SK-N-SH (cell line): Measurements from ENCODE around the gene NBPF3. TPM values are rescaled to one million over a fixed set of nuclear protein-coding genes. Genes with fewer than 3 reads are reported as not detected.

Experiments used
- CTCF ChIA-PET: fragments of 300-600, 350-600 bp; formaldehyde crosslinking; extraction: SDS; loops from one replicate; lab custom pipeline; 2021; lab: Yijun Ruan, JAX
- POLR2A ChIA-PET: fragments of 350-600 bp; sonication (Branson Sonifier 250); formaldehyde crosslinking; extraction: SDS; loops from one replicate; lab custom pipeline; 2020; ENCODE audit warnings: antibody characterized with exemption, inconsistent platforms; lab: Yijun Ruan, JAX
- DNase-seq: peaks from one replicate; pipeline ENCODE4 v3.0.0; 2012
- H2AFZ ChIP-seq: fragments of 200-600 bp; sonication (generic); 2 replicates; pipeline ENCODE4 v1.8.1; 2016; ENCODE audit warnings: antibody characterized with exemption, mild to moderate bottlenecking, low read depth
- H3F3A ChIP-seq: fragments of 200-600 bp; sonication (generic); replicated peaks from 2 replicates; pipeline ENCODE3; 2016; ENCODE audit warnings: antibody characterized with exemption, mild to moderate bottlenecking; ENCODE audit not compliant: insufficient read depth
- H3K27ac ChIP-seq, 2 experiments: fragments of 200-500 bp in 1 of 2; fragments of 200-600 bp in 1 of 2; sonication (Bioruptor generic) in 1 of 2; sonication (generic), shearing (Covaris generic) in 1 of 2; 2 replicates each; pipeline versions ENCODE4 v1.5.1 to v1.6.1; 2014 to 2016; ENCODE audit warnings: low read depth in 2 of 2, inconsistent platforms in 1 of 2, low read length in 1 of 2, mild to moderate bottlenecking in 1 of 2, mixed read lengths in 1 of 2
- H3K27me3 ChIP-seq: fragments of 200-600 bp; sonication (generic), shearing (Covaris generic); 2 replicates; pipeline ENCODE4 v1.6.1; 2016; ENCODE audit warnings: mixed run types; ENCODE audit not compliant: insufficient read depth
- H3K36me3 ChIP-seq, 2 experiments: fragments of 200-500 bp in 1 of 2; fragments of 200-600 bp in 1 of 2; sonication (Bioruptor generic) in 1 of 2; sonication (generic) in 1 of 2; replicated peaks in 1 of 2; 2 replicates each; pipeline versions ENCODE3 to v1.5.1; 2014 to 2016; ENCODE audit warnings: low read length in 1 of 2, mild to moderate bottlenecking in 1 of 2; ENCODE audit not compliant: insufficient read depth in 2 of 2, control insufficient read depth in 1 of 2
- H3K4me1 ChIP-seq, 2 experiments: fragments of 200-500 bp in 1 of 2; fragments of 200-600 bp in 1 of 2; sonication (Bioruptor generic) in 1 of 2; sonication (generic), shearing (Covaris generic) in 1 of 2; 2 replicates each; pipeline versions ENCODE4 v1.5.1 to v1.6.1; 2014 to 2016; ENCODE audit warnings: low read depth in 1 of 2, low read length in 1 of 2, mixed run types in 1 of 2; ENCODE audit not compliant: insufficient read depth in 2 of 2, control insufficient read depth in 1 of 2
- H3K4me2 ChIP-seq: fragments of 200-600 bp; sonication (generic), shearing (Covaris generic); 2 replicates; pipeline ENCODE4 v1.6.1; 2017; ENCODE audit warnings: mixed run types
- H3K4me3 ChIP-seq, 2 experiments: fragments of 200-500 bp in 1 of 2; fragments of 200-600 bp in 1 of 2; sonication (Bioruptor generic) in 1 of 2; sonication (generic), shearing (Covaris generic) in 1 of 2; 2 replicates each; pipeline versions ENCODE4 v1.5.1 to v1.8.1; 2014 to 2016; ENCODE audit warnings: low read depth in 2 of 2, inconsistent platforms in 1 of 2, low read length in 1 of 2, mild to moderate bottlenecking in 1 of 2, mixed read lengths in 1 of 2, moderate library complexity in 1 of 2
- H3K79me2 ChIP-seq: fragments of 200-600 bp; sonication (generic); 2 replicates; pipeline ENCODE4 v1.8.1; 2017; ENCODE audit warnings: mild to moderate bottlenecking; ENCODE audit not compliant: insufficient read depth
- H3K9ac ChIP-seq: fragments of 200-600 bp; sonication (generic); 2 replicates; pipeline ENCODE4 v1.6.1; 2017; ENCODE audit warnings: mixed run types
- H3K9me2 ChIP-seq: fragments of 200-600 bp; sonication (generic); 2 replicates; pipeline ENCODE4 v1.6.1; 2017; ENCODE audit warnings: mixed run types
- H3K9me3 ChIP-seq: fragments of 200-600 bp; sonication (generic); 2 replicates; pipeline ENCODE4 v1.6.1; 2017; ENCODE audit warnings: mixed run types, mild to moderate bottlenecking, moderate library complexity
- H4K20me1 ChIP-seq: fragments of 200-600 bp; sonication (generic); 2 replicates; pipeline ENCODE4 v1.6.1; 2017; ENCODE audit warnings: mild to moderate bottlenecking, mixed run types; ENCODE audit not compliant: insufficient read depth
- CHD2 ChIP-seq: fragments of 150-350 bp; IDR thresholded peaks from 2 replicates; pipeline ENCODE4 v1.6.1; 2018; ENCODE audit warnings: low read length; ENCODE audit not compliant: partially characterized antibody
- ELF1 ChIP-seq: IDR thresholded peaks from 2 replicates; pipeline ENCODE4 v1.4.0; 2012
- EP300 ChIP-seq, 2 experiments: IDR thresholded peaks; 2 replicates each; pipeline versions ENCODE4 v1.4.0 to v1.6.1; 2012; ENCODE audit warnings: borderline replicate concordance in 1 of 2, low read depth in 1 of 2, low read length in 1 of 2
- EZH2phosphoT487 ChIP-seq: fragments of 200-600 bp; sonication (generic); IDR thresholded peaks from 2 replicates; pipeline ENCODE4 v1.6.1; 2017; ENCODE audit warnings: low read depth, mixed run types, mild to moderate bottlenecking, antibody characterized with exemption, moderate library complexity, borderline replicate concordance
- FOSL2 ChIP-seq: IDR thresholded peaks from 2 replicates; pipeline ENCODE4 v1.4.0; 2012; ENCODE audit warnings: low read depth, mild to moderate bottlenecking, moderate library complexity, borderline replicate concordance
- FOXM1 ChIP-seq: IDR thresholded peaks from 2 replicates; pipeline ENCODE4 v1.4.0; 2012; ENCODE audit warnings: low read depth, mild to moderate bottlenecking
- GATA2 ChIP-seq: sonication (generic); formaldehyde crosslinking; IDR thresholded peaks from 2 replicates; pipeline ENCODE4 v1.5.0; 2020; ENCODE audit warnings: mild to moderate bottlenecking, missing genetic modification reagents
- IRF3 ChIP-seq: fragments of 150-350 bp; IDR thresholded peaks from 2 replicates; pipeline ENCODE4 v1.6.1; 2016; ENCODE audit warnings: mild to moderate bottlenecking, low read depth, low read length
- NFIC ChIP-seq: IDR thresholded peaks from 2 replicates; pipeline ENCODE4 v1.4.0; 2012; ENCODE audit warnings: borderline replicate concordance
- PBX3 ChIP-seq: IDR thresholded peaks from 2 replicates; pipeline ENCODE4; 2012
- POLR2AphosphoS5 ChIP-seq: IDR thresholded peaks from 2 replicates; pipeline ENCODE4 v1.6.1; 2012; ENCODE audit warnings: low read depth, low read length
- RFX5 ChIP-seq: IDR thresholded peaks from 2 replicates; pipeline ENCODE4 v1.6.1; 2012; ENCODE audit warnings: mild to moderate bottlenecking, improper control_type of control experiment, low read length
- SIN3A ChIP-seq: IDR thresholded peaks from 2 replicates; pipeline ENCODE4 v1.6.1; 2012; ENCODE audit warnings: low read depth, mild to moderate bottlenecking, low read length, moderate library complexity, borderline replicate concordance
- SMC3 ChIP-seq: IDR thresholded peaks from 2 replicates; pipeline ENCODE4 v1.6.1; 2012; ENCODE audit warnings: low read depth, low read length, improper control_type of control experiment
- TAF1 ChIP-seq: IDR thresholded peaks from 2 replicates; pipeline ENCODE4 v1.6.1; 2012; ENCODE audit warnings: low read depth, mild to moderate bottlenecking, low read length, moderate library complexity, borderline replicate concordance
- TCF12 ChIP-seq: IDR thresholded peaks from 2 replicates; pipeline ENCODE4 v1.4.0; 2012
- USF2 ChIP-seq: fragments of 150-350 bp; IDR thresholded peaks from 2 replicates; pipeline ENCODE4 v1.6.1; 2017; ENCODE audit warnings: antibody characterized with exemption, low read length, low read depth, borderline replicate concordance
- YY1 ChIP-seq: IDR thresholded peaks from 2 replicates; pipeline ENCODE4 v1.4.0; 2012; ENCODE audit warnings: low read depth, mild to moderate bottlenecking
- WGBS: methylation state at CpG from one replicate; pipeline ENCODE4 v1.1.6; 2017; ENCODE audit warnings: low lambda C conversion rate; 5-methylcytosine and 5-hydroxymethylcytosine counted together
- polyA plus RNA-seq, 3 experiments: library from polyadenylated mRNA; depleted of rRNA; stranded (reverse); fragments of >200 nt; gene quantifications; 2 replicates each; pipeline ENCODE4 v1.2.3, GENCODE V29; 2012

Gene NBPF3
- polyA plus RNA-seq, 1 of the 3 experiments (the other 2 are of a cell fraction): 6.4 TPM

GRCh38 chr1:21496063-21496462, 56.1 kb downstream of the NBPF3 start:
- no peak overlapping the region for H3K4me2 ChIP-seq
- H3K4me3 ChIP-seq: no peak overlapping the region
- ChIA-PET CTCF (interaction anchor here (0.6 to 2.1 kb wide), 4 partner anchors 15 to 194 kb away, joined by 3 to 9 read pairs (median 7); no protein-coding TSS in a partner anchor), POLR2A (no interaction called here)
- H3K9ac ChIP-seq: no peak overlapping the region
- H4K20me1 ChIP-seq: no peaks in the 10 kb centered on the region
- peaks cover 10% of the 10 kb centered on the region; the same call in 1 of the 2 replicates for H3K27me3 ChIP-seq
- no peaks in the 10 kb centered on the region for H3K79me2 ChIP-seq
- no peak overlapping the region for H2AFZ ChIP-seq
- H3K9me3 ChIP-seq: no peaks in the 10 kb centered on the region
- 39% methylated on average over 1 of the region's 1 CpG for WGBS
- no peaks in the 10 kb centered on the region for H3K36me3 ChIP-seq
- TF ChIP-seq PBX3: no peak
- no peak for TF ChIP-seq EP300 (IDR thresholded peaks at IDR 0.05; ENCODE audit: borderline replicate concordance in 1 of 2, low read depth in 1 of 2, low read length in 1 of 2)
- TF ChIP-seq ELF1: no peak
- no peak for TF ChIP-seq SMC3
- TF ChIP-seq YY1: no peak
- no peak for TF ChIP-seq SIN3A
- TF ChIP-seq CHD2: no peak
- TF ChIP-seq FOXM1: no peak
- TF ChIP-seq TAF1: no peak
- no peak for TF ChIP-seq IRF3
- TF ChIP-seq FOSL2: no peak
- no peak for TF ChIP-seq EZH2phosphoT487
- no peak for TF ChIP-seq POLR2AphosphoS5
- no peak for TF ChIP-seq USF2
- no peak for TF ChIP-seq GATA2 (CRISPR knock-in tag)
- no peak for TF ChIP-seq TCF12
- no peak for TF ChIP-seq NFIC
- TF ChIP-seq RFX5: no peak
- H3K4me1 ChIP-seq: no peaks in the 10 kb centered on the region
- no peaks in the 10 kb centered on the region for H3F3A ChIP-seq
- no peaks in the 10 kb centered on the region for H3K9me2 ChIP-seq
- H3K27ac ChIP-seq: no peak overlapping the region
- DNase-seq: no peak
